PFSK-1 (cell line): ENCODE measurements around the gene TTC38.

Experiments used
- FOXP2 ChIP-seq: optimal IDR thresholded peaks from 2 replicates; pipeline ENCODE3; 2011; ENCODE audit warnings: borderline replicate concordance, control low read depth, inconsistent platforms; ENCODE audit not compliant: insufficient read depth; ENCODE audit errors: extremely low read length, extremely low read depth
- POLR2AphosphoS5 ChIP-seq: IDR thresholded peaks from 2 replicates; pipeline ENCODE4 v1.6.1; 2012; ENCODE audit warnings: low read depth, mild to moderate bottlenecking, control low read depth, low read length, moderate library complexity

GRCh38 chr22:46224044-46224897 lies 43.5 kb upstream of the TTC38 start:
- TF ChIP-seq FOXP2 (no peak), POLR2AphosphoS5 (no peak)
